K562 (cell line): Measurements from ENCODE around the gene ABCB7. TPM values are rescaled to one million over a fixed set of nuclear protein-coding genes. Genes with fewer than 3 reads are reported as not detected.
"Not testable (repeated sequence)": the region's sequence is repeated elsewhere in the genome, so short reads cannot be mapped to it uniquely, and the experiment has no call there.

Source experiments
- ATAC-seq: fragments of 200-7000 bp; cut with Tn5 transposase; 3 replicates; pipeline ENCODE4 v1.9.1; 2020; ENCODE audit warnings: moderate library complexity
- BruUV-seq: library from RNA; stranded (reverse); fragments of 400-500 nt; replicated peaks from 2 replicates; lab custom pipeline; 2021; lab: Mats Ljungman, UMichigan
- CTCF ChIA-PET: fragments of 300-600 bp; formaldehyde crosslinking; extraction: SDS; loops from one replicate; lab custom pipeline; 2021; ENCODE audit warnings: low intra/inter-chr PET ratio; lab: Yijun Ruan, JAX
- POLR2A ChIA-PET: fragments of 300-600, 350-650 bp; sonication (Branson Sonifier 250); formaldehyde crosslinking; extraction: SDS; loops from one replicate; lab custom pipeline; 2021; ENCODE audit warnings: antibody characterized with exemption, inconsistent platforms; lab: Yijun Ruan, JAX
- DNase-seq, 4 experiments: peaks; one replicate each; pipeline versions ENCODE4 v3.0.0 to v3.0.0-alpha.2; 2011 to 2018; ENCODE audit warnings: low spot score in 3 of 4, mixed read lengths in 3 of 4; ENCODE audit errors: extremely low read depth in 1 of 4
- FAIRE-seq: peaks from 2 replicates; lab custom pipeline; 2011; peaks lifted over from hg19 to GRCh38; lab: Jason Lieb, UNC
- H2AFZ ChIP-seq: 2 replicates; pipeline ENCODE4 v1.6.0; 2011; ENCODE audit warnings: low read depth, low read length, control low read depth, inconsistent platforms
- H3K27ac ChIP-seq: fragments of 200-600 bp; 3 replicates; pipeline ENCODE4 v1.8.0; 2011; ENCODE audit warnings: low read depth, mild to moderate bottlenecking, control low read depth, inconsistent platforms, low read length, moderate library complexity, mixed read lengths; ENCODE audit errors: extremely low read depth
- H3K27me3 ChIP-seq, 2 experiments: fragments of 300-600 bp in 1 of 2; 2 replicates in 1 of 2; 3 replicates in 1 of 2; pipeline versions ENCODE4 v1.6.0 to v1.8.0; 2011; ENCODE audit warnings: inconsistent platforms in 2 of 2, low read length in 2 of 2, mild to moderate bottlenecking in 1 of 2, mixed read lengths in 1 of 2, moderate library complexity in 1 of 2; ENCODE audit not compliant: control insufficient read depth in 2 of 2, insufficient read depth in 2 of 2
- H3K36me3 ChIP-seq: fragments of 300-600 bp; 3 replicates; pipeline ENCODE4 v1.8.0; 2011; ENCODE audit warnings: mild to moderate bottlenecking, low read length, inconsistent platforms; ENCODE audit not compliant: control insufficient read depth, insufficient read depth
- H3K4me1 ChIP-seq, 2 experiments: fragments of 200-600 bp in 1 of 2; replicated peaks in 1 of 2; 2 replicates in 1 of 2; 3 replicates in 1 of 2; pipeline versions ENCODE4 v1.5.1 to v1.8.0; 2011; ENCODE audit warnings: inconsistent platforms in 2 of 2, low read length in 2 of 2, mild to moderate bottlenecking in 1 of 2, mixed read lengths in 1 of 2, moderate library complexity in 1 of 2; ENCODE audit not compliant: control insufficient read depth in 2 of 2, insufficient read depth in 2 of 2
- H3K4me2 ChIP-seq: 2 replicates; pipeline ENCODE4 v1.6.1; 2011; ENCODE audit warnings: low read length, control low read depth, inconsistent platforms, mixed read lengths; ENCODE audit not compliant: insufficient read depth
- H3K4me3 ChIP-seq: fragments of 200-600 bp; sonication (generic), shearing (Covaris generic); 2 replicates; pipeline ENCODE4 v1.5.1; 2016; ENCODE audit warnings: control low read depth, inconsistent platforms
- H3K79me2 ChIP-seq: fragments of 200-600 bp; 3 replicates; pipeline ENCODE4 v1.8.0; 2011; ENCODE audit warnings: low read length, inconsistent platforms; ENCODE audit not compliant: control insufficient read depth, insufficient read depth
- H3K9ac ChIP-seq, 2 experiments: 2 replicates each; pipeline versions ENCODE4 v1.6.0 to v1.6.1; 2011; ENCODE audit warnings: low read depth in 2 of 2, low read length in 2 of 2, control low read depth in 1 of 2, inconsistent platforms in 1 of 2, mild to moderate bottlenecking in 1 of 2, mixed read lengths in 1 of 2; ENCODE audit not compliant: insufficient read depth in 1 of 2
- H3K9me1 ChIP-seq: one replicate; pipeline ENCODE4 v1.6.0; 2011; ENCODE audit warnings: inconsistent platforms, mild to moderate bottlenecking, low read length, moderate library complexity; ENCODE audit not compliant: control insufficient read depth, insufficient read depth
- H3K9me3 ChIP-seq: replicated peaks from 2 replicates; pipeline ENCODE4 v1.5.1; 2011; ENCODE audit warnings: low read depth, low read length, inconsistent platforms; ENCODE audit not compliant: control insufficient read depth, insufficient read depth
- H4K20me1 ChIP-seq: replicated peaks from 2 replicates; pipeline ENCODE4 v1.6.1; 2011; ENCODE audit warnings: low read length, inconsistent platforms, mixed read lengths; ENCODE audit not compliant: control insufficient read depth, insufficient read depth
- CREB1 ChIP-seq, 2 experiments: sonication (generic) in 1 of 2; formaldehyde crosslinking in 1 of 2; IDR thresholded peaks; 2 replicates each; pipeline versions ENCODE4 v1.6.1 to v1.8.0; 2012 to 2022; ENCODE audit warnings: inconsistent platforms in 1 of 2, mild to moderate bottlenecking in 1 of 2, missing genetic modification reagents in 1 of 2, moderate library complexity in 1 of 2
- EP300 ChIP-seq: IDR thresholded peaks from 2 replicates; pipeline ENCODE4 v1.6.1; 2012; ENCODE audit warnings: low read length, improper control_type of control experiment
- RBM25 ChIP-seq: fragments of 200-400 bp; formaldehyde crosslinking; IDR thresholded peaks from 2 replicates; pipeline ENCODE4 v1.6.1; 2018; ENCODE audit warnings: low read length, low read depth, moderate library complexity; ENCODE audit not compliant: severe bottlenecking
- ZNF146 ChIP-seq: IDR thresholded peaks from one replicate; pipeline ENCODE4 v1.6.1; 2018; ENCODE audit warnings: missing compliant biosample characterization; ENCODE audit not compliant: unreplicated experiment
- WGBS: fragments of 100-300 bp; shearing (Covaris generic); methylation state at CpG from one replicate; pipeline ENCODE4 v1.1.6; 2016; ENCODE audit warnings: low coverage, mixed read lengths; ENCODE audit not compliant: insufficient coverage; ENCODE audit errors: missing lambda C conversion rate; 5-methylcytosine and 5-hydroxymethylcytosine counted together
- in situ Hi-C: fragments of 300-500 bp; cut with MboI; formaldehyde crosslinking; loops from 4 replicates; pipeline ENCODE4 v1.15.0; 2018; ENCODE audit warnings: inconsistent platforms, mixed read lengths
- intact Hi-C: fragments of 100-400 bp; cut with micrococcal nuclease; formaldehyde crosslinking; loops from 2 replicates; pipeline ENCODE4 v1.14.2; 2022
- polyA plus RNA-seq, 8 experiments: library from polyadenylated mRNA; depleted of rRNA in 4 of 8; stranded (reverse) in 5 of 8; unstranded in 3 of 8; fragments of >200 nt; fragmentation: Nextera tagmentation in 2 of 8; fragmentation: Illumina TruSeq in 1 of 8; extraction: Ambion mirVana in 2 of 8; extraction: Trizol in 1 of 8; gene quantifications; 2 replicates each; pipeline versions ENCODE4 v1.2.1 to v1.2.3, GENCODE V29; 2011 to 2014; ENCODE audit warnings: inconsistent platforms in 1 of 8, missing spikeins in 1 of 8
- total RNA-seq, 7 experiments: library from RNA; depleted of rRNA in 6 of 7; stranded (reverse); fragments of >200 nt in 6 of 7; fragmentation: Illumina TruSeq in 2 of 7; extraction: Trizol in 2 of 7; gene quantifications; 2 replicates each; pipeline versions ENCODE4 v1.2.1 to v1.2.3, GENCODE V29; 2011 to 2021; ENCODE audit warnings: low replicate concordance in 1 of 7

Gene ABCB7
- total and polyA plus RNA-seq, 9 of the 15 experiments (the other 6 are each of a cell fraction or from before 2014, with no cell fraction given): 18.3 to 46.2 (median 24.2) TPM

- no peak overlapping the region for H3K4me3 ChIP-seq
- TF ChIP-seq RBM25 (peak; percentile 6), CREB1 (IDR thresholded peaks at IDR 0.05) (no peak), CREB1 (CRISPR knock-in tag; IDR thresholded peaks at IDR 0.05) (no peak), EP300 (no peak), ZNF146 (CRISPR knock-in tag) (peak; percentile 74)
- CTCF ChIA-PET: no interaction called here
- no peak overlapping the region for H3K9ac ChIP-seq
- intact Hi-C loops (no loop called here), in situ Hi-C loops (no loop called here)
- no peaks in the 10 kb centered on the region for H3K27me3 ChIP-seq
- no peak overlapping the region for H3K27ac ChIP-seq
- H3K9me1 ChIP-seq: no peaks in the 10 kb centered on the region
- DNase-seq (no peak), FAIRE-seq (no peak), ATAC-seq (no peak)
- H3K9me3 ChIP-seq: no peaks in the 10 kb centered on the region
- H3K79me2 ChIP-seq: no peaks in the 10 kb centered on the region
- H3K4me2 ChIP-seq: no peak overlapping the region
- no peaks in the 10 kb centered on the region for H4K20me1 ChIP-seq
- H2AFZ ChIP-seq: no peak overlapping the region
- no peaks in the 10 kb centered on the region for H3K4me1 ChIP-seq
- BruUV-seq: no TSS peak
- H3K36me3 ChIP-seq: no peaks in the 10 kb centered on the region
- POLR2A ChIA-PET: no interaction called here
These were observed 110.7 kb downstream of the ABCB7 start for GRCh38 chrX:75045369-75045768.

GRCh38 chrX:75044142-75044541 is 111.9 kb downstream of the ABCB7 start:
- ATAC-seq, DNase-seq, intact Hi-C loops, FAIRE-seq, H3K36me3 ChIP-seq, BruUV-seq, H3K9me1 ChIP-seq, in situ Hi-C loops, H3K4me3 ChIP-seq, H3K79me2 ChIP-seq, H3K9ac ChIP-seq, H3K27me3 ChIP-seq, H3K27ac ChIP-seq, H3K4me2 ChIP-seq, H3K4me1 ChIP-seq, H4K20me1 ChIP-seq, H3K9me3 ChIP-seq, CTCF ChIA-PET, H2AFZ ChIP-seq, POLR2A ChIA-PET: not testable (repeated sequence)
- WGBS: 58% methylated on average over 2 of the region's 4 CpGs
